CD4-positive, CD25-positive, alpha-beta regulatory T cell (primary cell): Measurements from ENCODE around the gene POU3F3. TPM values are rescaled to one million over a fixed set of nuclear protein-coding genes. Genes with fewer than 3 reads are reported as not detected.

Experiments used
- ATAC-seq, 2 donors: fragments of 150-1000 bp; cut with Tn5 transposase; one replicate each; pipeline ENCODE4 v1.10.0; 2021; ENCODE audit warnings: low read depth in 2 of 2, moderate number of reproducible peaks in 2 of 2, moderate library complexity in 1 of 2
- DNase-seq, 3 donors: peaks; one replicate each; pipeline versions ENCODE4 v3.0.0 to v3.0.0-alpha.2; 2012 to 2022; ENCODE audit warnings: mixed read lengths in 1 of 3
- H3K27ac ChIP-seq: one replicate; pipeline ENCODE4 v1.7.0; 2013; ENCODE audit warnings: mild to moderate bottlenecking, low read length; ENCODE audit not compliant: insufficient read depth, poor library complexity, severe bottlenecking
- H3K27me3 ChIP-seq: one replicate; pipeline ENCODE4 v1.7.0; 2013; ENCODE audit warnings: low read length; ENCODE audit not compliant: control insufficient read depth, insufficient read depth
- H3K36me3 ChIP-seq: one replicate; pipeline ENCODE4 v1.7.0; 2013; ENCODE audit warnings: mild to moderate bottlenecking, low read length, moderate library complexity; ENCODE audit not compliant: control insufficient read depth, insufficient read depth
- H3K4me1 ChIP-seq: 2 replicates; pipeline ENCODE4 v1.7.0; 2013; ENCODE audit warnings: mild to moderate bottlenecking, low read length; ENCODE audit not compliant: insufficient read depth, control insufficient read depth, poor library complexity, severe bottlenecking
- H3K4me3 ChIP-seq: one replicate; pipeline ENCODE4 v1.7.0; 2013; ENCODE audit warnings: low read depth, mild to moderate bottlenecking, low read length, moderate library complexity
- H3K9me3 ChIP-seq, 2 experiments: 1 replicate in 1 of 2; 2 replicates in 1 of 2; pipeline ENCODE4 v1.7.0; 2013; ENCODE audit warnings: low read length in 2 of 2, mild to moderate bottlenecking in 1 of 2, moderate library complexity in 1 of 2; ENCODE audit not compliant: control insufficient read depth in 2 of 2
- H3K27ac Mint-ChIP-seq, 3 donors: one replicate each; pipeline ENCODE4 v1.8.0; 2020 to 2022; ENCODE audit warnings: mild to moderate bottlenecking in 3 of 3, mixed read lengths in 3 of 3, moderate library complexity in 2 of 3
- H3K27me3 Mint-ChIP-seq: one replicate; pipeline ENCODE4 v1.8.0; 2022; ENCODE audit warnings: mild to moderate bottlenecking, mixed read lengths
- H3K36me3 Mint-ChIP-seq: one replicate; pipeline ENCODE4 v1.8.0; 2020; ENCODE audit warnings: mixed read lengths
- H3K4me1 Mint-ChIP-seq, 4 donors: one replicate each; pipeline ENCODE4 v1.8.0; 2020 to 2022; ENCODE audit warnings: mixed read lengths in 4 of 4, mild to moderate bottlenecking in 1 of 4
- H3K4me3 Mint-ChIP-seq, 4 donors: one replicate each; pipeline ENCODE4 v1.8.0; 2020 to 2022; ENCODE audit warnings: mild to moderate bottlenecking in 4 of 4, mixed read lengths in 4 of 4, moderate library complexity in 3 of 4
- H3K9me3 Mint-ChIP-seq, 7 donors: one replicate each; pipeline ENCODE4 v1.8.0; 2020 to 2022; ENCODE audit warnings: mixed read lengths in 7 of 7, mild to moderate bottlenecking in 3 of 7, moderate library complexity in 2 of 7
- polyA plus RNA-seq, 4 donors: library from polyadenylated mRNA; unstranded; fragments of 300-500 nt; fragmentation: Illumina TruSeq; gene quantifications; one replicate each; pipeline ENCODE4 v1.2.3, GENCODE V29; 2021
- total RNA-seq: library from RNA; stranded (reverse); gene quantifications from one replicate; pipeline ENCODE4 v1.2.3, GENCODE V29; 2022

Gene POU3F3
- total and polyA plus RNA-seq, 5 donors from 2014 or later = not detected

GRCh38 chr2:104855221-104856085 lies 1.5 kb downstream of the POU3F3 start:
- no peak overlapping the region for H3K27ac ChIP-seq
- peaks cover 84% of the 10 kb centered on the region for H3K27me3 Mint-ChIP-seq
- H3K9me3 Mint-ChIP-seq = peaks cover 0 to 13% (median 4%) of the 10 kb centered on the region in 7 donors
- no peaks in the 10 kb centered on the region for H3K36me3 ChIP-seq
- H3K27ac Mint-ChIP-seq = no peak overlapping the region
- H3K9me3 ChIP-seq = peaks cover 4 to 6% of the 10 kb centered on the region in 2 experiments
- no peak overlapping the region for H3K4me3 Mint-ChIP-seq
- no peak for ATAC-seq
- peaks cover 0 to 46% (median 29%) of the 10 kb centered on the region in 4 donors for H3K4me1 Mint-ChIP-seq
- H3K27me3 ChIP-seq = peaks cover 31% of the 10 kb centered on the region
- H3K4me1 ChIP-seq = peaks cover 25% of the 10 kb centered on the region
- no peak overlapping the region for H3K4me3 ChIP-seq
- H3K36me3 Mint-ChIP-seq = no peaks in the 10 kb centered on the region
- DNase-seq = no peak

GRCh38 chr2:104856086-104856972 lies 2.4 kb downstream of the POU3F3 start:
- Histone ChIP-seq H3K4me1 (peaks cover 25% of the 10 kb centered on the region), H3K4me3 (no peak overlapping the region), H3K27ac (no peak overlapping the region), H3K36me3 (no peaks in the 10 kb centered on the region), H3K9me3 (peaks cover 4 to 6% of the 10 kb centered on the region in 2 experiments), H3K27me3 (peaks cover 33% of the 10 kb centered on the region)
- peaks cover 0 to 13% (median 4%) of the 10 kb centered on the region in 7 donors for H3K9me3 Mint-ChIP-seq
- H3K4me1 Mint-ChIP-seq = peaks cover 0 to 44% (median 27%) of the 10 kb centered on the region in 4 donors
- no peak for ATAC-seq
- peak overlapping the region in 2 of 4 donors; percentile 53 to 71 for H3K4me3 Mint-ChIP-seq
- H3K36me3 Mint-ChIP-seq = peaks cover 2% of the 10 kb centered on the region
- peaks cover 80% of the 10 kb centered on the region for H3K27me3 Mint-ChIP-seq
- peak in 1 of 3 donors; percentile 39 for DNase-seq
- H3K27ac Mint-ChIP-seq = no peak overlapping the region

- Histone ChIP-seq H3K27ac (no peak overlapping the region), H3K27me3 (peaks cover 36% of the 10 kb centered on the region), H3K4me1 (peaks cover 22% of the 10 kb centered on the region), H3K4me3 (peak overlapping the region; percentile 47), H3K9me3 (peaks cover 4 to 6% of the 10 kb centered on the region in 2 experiments), H3K36me3 (no peaks in the 10 kb centered on the region)
- no peak for ATAC-seq
- Mint-ChIP-seq H3K9me3 (peaks cover 0 to 13% (median 4%) of the 10 kb centered on the region in 7 donors), H3K27me3 (peaks cover 80% of the 10 kb centered on the region), H3K4me1 (peaks cover 0 to 39% (median 24%) of the 10 kb centered on the region in 4 donors), H3K27ac (no peak overlapping the region), H3K36me3 (peaks cover 4% of the 10 kb centered on the region), H3K4me3 (peak overlapping the region in 3 of 4 donors; percentile 47 to 71 (median 51))
- DNase-seq = no peak
Observed at GRCh38 chr2:104856973-104857261, 3.0 kb downstream of the POU3F3 start.

GRCh38 chr2:104857262-104858005 lies 3.5 kb downstream of the POU3F3 start:
- H3K9me3 ChIP-seq = peaks cover 4 to 6% of the 10 kb centered on the region in 2 experiments
- Mint-ChIP-seq H3K4me3 (peak overlapping the region in 3 of 4 donors; percentile 47 to 71 (median 51)), H3K36me3 (peaks cover 4% of the 10 kb centered on the region), H3K9me3 (peaks cover 0 to 13% (median 3%) of the 10 kb centered on the region in 7 donors), H3K27me3 (peaks cover 80% of the 10 kb centered on the region), H3K27ac (peak overlapping the region in 1 of 3 donors; percentile 63), H3K4me1 (peaks cover 0 to 38% (median 23%) of the 10 kb centered on the region in 4 donors)
- H3K27ac ChIP-seq = no peak overlapping the region
- no peaks in the 10 kb centered on the region for H3K36me3 ChIP-seq
- DNase-seq = no peak
- no peak for ATAC-seq
- peaks cover 36% of the 10 kb centered on the region for H3K27me3 ChIP-seq
- H3K4me1 ChIP-seq = peaks cover 19% of the 10 kb centered on the region
- H3K4me3 ChIP-seq = peak overlapping the region; percentile 47

GRCh38 chr2:104858006-104858978 lies 4.4 kb downstream of the POU3F3 start:
- Histone ChIP-seq H3K4me1 (peaks cover 13% of the 10 kb centered on the region), H3K9me3 (peaks cover 4 to 6% of the 10 kb centered on the region in 2 experiments), H3K27me3 (peaks cover 40% of the 10 kb centered on the region), H3K36me3 (no peaks in the 10 kb centered on the region), H3K27ac (no peak overlapping the region), H3K4me3 (no peak overlapping the region)
- Mint-ChIP-seq H3K9me3 (peaks cover 0 to 13% (median 3%) of the 10 kb centered on the region in 7 donors), H3K36me3 (peaks cover 4% of the 10 kb centered on the region), H3K4me3 (peak overlapping the region in 2 of 4 donors; percentile 55 to 80), H3K4me1 (peaks cover 0 to 29% (median 19%) of the 10 kb centered on the region in 4 donors), H3K27ac (peak overlapping the region in 1 of 3 donors; percentile 56), H3K27me3 (peaks cover 76% of the 10 kb centered on the region)
- no peak for DNase-seq
- ATAC-seq = no peak

GRCh38 chr2:104859291-104859765 lies 5.4 kb downstream of the POU3F3 start:
- Histone ChIP-seq H3K4me1 (peaks cover 10% of the 10 kb centered on the region), H3K4me3 (no peak overlapping the region), H3K27me3 (peaks cover 41% of the 10 kb centered on the region), H3K36me3 (no peaks in the 10 kb centered on the region), H3K9me3 (peaks cover 4 to 6% of the 10 kb centered on the region in 2 experiments), H3K27ac (no peak overlapping the region)
- H3K27ac Mint-ChIP-seq = no peak overlapping the region
- H3K4me1 Mint-ChIP-seq = peaks cover 0 to 22% (median 14%) of the 10 kb centered on the region in 4 donors
- peaks cover 4% of the 10 kb centered on the region for H3K36me3 Mint-ChIP-seq
- peaks cover 72% of the 10 kb centered on the region for H3K27me3 Mint-ChIP-seq
- ATAC-seq = no peak
- H3K4me3 Mint-ChIP-seq = no peak overlapping the region
- no peak for DNase-seq
- H3K9me3 Mint-ChIP-seq = peaks cover 0 to 15% (median 1%) of the 10 kb centered on the region in 7 donors
